Cardiac muscle cell (in vitro differentiated cells and primary cell): ENCODE measurements around the gene KRT35. TPM values are rescaled to one million over a fixed set of nuclear protein-coding genes. Genes with fewer than 3 reads are reported as not detected.
A peak's percentile ranks its signal among the peaks of the same experiment; 100 is the strongest.

Source experiments
- DNase-seq, 2 donors: peaks; one replicate each; pipeline versions ENCODE4 v3.0.0 to v3.0.0-alpha.2; 2010 to 2017; ENCODE audit warnings: low read depth in 1 of 2, low spot score in 1 of 2
- H3K27ac ChIP-seq: fragments of 200-600 bp; sonication (generic); 2 replicates; pipeline ENCODE4 v1.5.1; 2016
- H3K27me3 ChIP-seq: fragments of 200-600 bp; sonication (generic); 2 replicates; pipeline ENCODE4 v1.6.0; 2016; ENCODE audit warnings: control low read depth
- H3K36me3 ChIP-seq: fragments of 200-600 bp; sonication (generic); 2 replicates; pipeline ENCODE4 v1.5.1; 2016; ENCODE audit warnings: control low read depth
- H3K4me1 ChIP-seq: fragments of 200-600 bp; sonication (generic); 2 replicates; pipeline ENCODE4 v1.8.1; 2017; ENCODE audit warnings: low read depth, mild to moderate bottlenecking, mixed run types
- H3K4me3 ChIP-seq: fragments of 200-600 bp; sonication (generic); 2 replicates; pipeline ENCODE4 v1.5.1; 2016; ENCODE audit warnings: mild to moderate bottlenecking
- H3K9me3 ChIP-seq: fragments of 200-600 bp; sonication (generic); 2 replicates; pipeline ENCODE4 v1.5.1; 2017; ENCODE audit warnings: low read depth, mild to moderate bottlenecking, control low read depth
- polyA plus RNA-seq: library from polyadenylated mRNA; unstranded; fragments of >200 nt; fragmentation: Nextera tagmentation; extraction: Ambion mirVana; gene quantifications from 2 replicates; pipeline ENCODE4 v1.2.1, GENCODE V29; 2016
- total RNA-seq: library from RNA; depleted of rRNA; stranded (reverse); fragments of >200 nt; gene quantifications from 2 replicates; pipeline ENCODE4 v1.2.3, GENCODE V29; 2016
- TF ChIP-seq, protein P1 (sequence below): IDR thresholded peaks from 2 replicates; pipeline ENCODE4 v1.5.1; 2012; ENCODE audit warnings: low read depth, mild to moderate bottlenecking, low read length

Gene KRT35
- total and polyA plus RNA-seq, 2 experiments from 2014 or later, result not detected

GRCh38 chr17:41440531-41441033 is 40.4 kb downstream of the KRT35 start, which contains the start of gene KRT38:
Gene KRT38 (minus strand): TSS chr17:41440983. CDS start chr17:41440921, 62 bp downstream.
- Histone ChIP-seq H3K27me3 (peaks cover 54% of the 10 kb centered on the region), H3K27ac (no peak within 1 kb of the TSS), H3K4me1 (no peaks in the 10 kb centered on the region), H3K4me3 (no peak within 1 kb of the TSS), H3K9me3 (no peaks in the 10 kb centered on the region), H3K36me3 (no peaks in the 10 kb centered on the region)
- DNase-seq, result no peak
- TF ChIP-seq, protein P1, sequence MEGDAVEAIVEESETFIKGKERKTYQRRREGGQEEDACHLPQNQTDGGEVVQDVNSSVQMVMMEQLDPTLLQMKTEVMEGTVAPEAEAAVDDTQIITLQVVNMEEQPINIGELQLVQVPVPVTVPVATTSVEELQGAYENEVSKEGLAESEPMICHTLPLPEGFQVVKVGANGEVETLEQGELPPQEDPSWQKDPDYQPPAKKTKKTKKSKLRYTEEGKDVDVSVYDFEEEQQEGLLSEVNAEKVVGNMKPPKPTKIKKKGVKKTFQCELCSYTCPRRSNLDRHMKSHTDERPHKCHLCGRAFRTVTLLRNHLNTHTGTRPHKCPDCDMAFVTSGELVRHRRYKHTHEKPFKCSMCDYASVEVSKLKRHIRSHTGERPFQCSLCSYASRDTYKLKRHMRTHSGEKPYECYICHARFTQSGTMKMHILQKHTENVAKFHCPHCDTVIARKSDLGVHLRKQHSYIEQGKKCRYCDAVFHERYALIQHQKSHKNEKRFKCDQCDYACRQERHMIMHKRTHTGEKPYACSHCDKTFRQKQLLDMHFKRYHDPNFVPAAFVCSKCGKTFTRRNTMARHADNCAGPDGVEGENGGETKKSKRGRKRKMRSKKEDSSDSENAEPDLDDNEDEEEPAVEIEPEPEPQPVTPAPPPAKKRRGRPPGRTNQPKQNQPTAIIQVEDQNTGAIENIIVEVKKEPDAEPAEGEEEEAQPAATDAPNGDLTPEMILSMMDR, result no peak

GRCh38 chr17:41439375-41439774 is 41.6 kb downstream of the KRT35 start:
- H3K36me3 ChIP-seq, result no peaks in the 10 kb centered on the region
- no peak overlapping the region for H3K4me3 ChIP-seq
- peak in 1 of 2 donors; percentile 63 for DNase-seq
- TF ChIP-seq, protein P1, result no peak
- no peaks in the 10 kb centered on the region for H3K4me1 ChIP-seq
- H3K27ac ChIP-seq, result no peak overlapping the region
- peaks cover 49% of the 10 kb centered on the region for H3K27me3 ChIP-seq
- H3K9me3 ChIP-seq, result no peaks in the 10 kb centered on the region

DNA sequence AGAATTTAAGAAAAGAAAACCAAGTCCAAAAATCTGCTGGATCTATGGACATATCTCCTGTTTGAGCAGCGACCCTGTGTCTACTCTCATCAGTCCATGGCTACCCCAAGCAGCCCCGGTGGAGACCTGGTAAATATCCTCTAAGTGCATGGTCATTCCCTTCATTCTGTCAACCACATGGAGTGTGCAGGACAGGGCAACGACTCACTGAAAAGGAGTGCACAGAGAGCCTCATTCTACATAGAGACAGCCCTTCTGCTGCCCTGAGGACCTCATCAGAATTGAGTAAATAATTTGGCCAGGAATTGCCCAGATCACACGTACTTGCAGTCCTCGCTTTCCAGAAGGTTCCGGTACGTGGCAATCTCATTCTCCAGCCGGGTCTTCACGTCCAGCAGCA is 43.2 kb downstream of the KRT35 start:
- TF ChIP-seq, protein P1, result no peak
- Histone ChIP-seq H3K4me3 (no peak overlapping the region), H3K9me3 (no peaks in the 10 kb centered on the region), H3K27me3 (peaks cover 35% of the 10 kb centered on the region), H3K27ac (no peak overlapping the region), H3K4me1 (peaks cover 7% of the 10 kb centered on the region), H3K36me3 (no peaks in the 10 kb centered on the region)
- peak in 1 of 2 donors; percentile 15 for DNase-seq

DNA sequence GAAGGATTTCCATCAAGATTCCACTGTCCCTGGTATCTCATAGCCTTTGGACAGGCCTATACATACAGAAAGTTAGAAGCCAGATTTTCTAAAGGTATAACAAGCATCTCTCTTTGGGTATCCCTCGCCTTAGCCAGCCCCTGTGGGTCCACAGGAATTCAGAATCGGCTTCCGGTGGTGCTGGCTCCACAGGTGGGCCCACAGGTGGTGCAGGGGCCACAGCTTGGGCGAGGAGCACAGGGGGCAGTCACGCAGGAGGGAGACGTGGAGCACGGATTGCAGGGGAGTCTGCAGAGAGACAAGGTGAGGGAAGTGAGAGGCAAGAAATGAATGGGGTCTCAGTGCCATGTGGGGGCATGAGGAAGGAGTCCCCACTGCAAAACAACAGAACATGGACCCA is 43.7 kb downstream of the KRT35 start:
- Histone ChIP-seq H3K4me1 (peaks cover 7% of the 10 kb centered on the region), H3K9me3 (no peaks in the 10 kb centered on the region), H3K27me3 (peaks cover 29% of the 10 kb centered on the region), H3K36me3 (no peaks in the 10 kb centered on the region), H3K27ac (no peak overlapping the region), H3K4me3 (no peak overlapping the region)
- TF ChIP-seq, protein P1, result no peak
- no peak for DNase-seq

DNA sequence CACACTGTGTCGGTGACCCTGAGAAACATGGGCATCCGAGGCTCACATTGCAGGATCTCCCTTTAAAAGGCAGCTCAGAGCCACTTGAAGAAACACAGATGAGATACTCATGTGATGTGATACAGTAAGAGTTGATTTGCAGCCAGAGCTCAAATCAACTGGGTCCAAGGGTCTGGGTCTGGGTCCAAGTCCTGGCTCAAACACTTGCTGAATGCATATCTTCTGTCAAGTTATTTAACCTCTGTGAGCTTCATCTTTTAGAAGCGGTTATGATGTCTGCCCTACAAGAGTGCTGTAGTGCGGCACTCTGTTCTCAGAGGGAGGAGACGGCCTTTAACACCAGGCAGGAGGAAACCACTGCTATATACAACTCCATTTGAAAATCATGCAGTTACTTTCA is 46.5 kb downstream of the KRT35 start:
- DNase-seq, result peak in 1 of 2 donors; percentile 38
- TF ChIP-seq, protein P1, result no peak
- no peaks in the 10 kb centered on the region for H3K36me3 ChIP-seq
- H3K27ac ChIP-seq, result no peak overlapping the region
- no peaks in the 10 kb centered on the region for H3K9me3 ChIP-seq
- H3K4me3 ChIP-seq, result no peak overlapping the region
- peaks cover 19% of the 10 kb centered on the region for H3K27me3 ChIP-seq
- H3K4me1 ChIP-seq, result peaks cover 7% of the 10 kb centered on the region

GRCh38 chr17:41434005-41434404 is 46.9 kb downstream of the KRT35 start:
- no peak for DNase-seq
- H3K4me3 ChIP-seq, result no peak overlapping the region
- H3K27me3 ChIP-seq, result peaks cover 19% of the 10 kb centered on the region
- no peaks in the 10 kb centered on the region for H3K9me3 ChIP-seq
- H3K27ac ChIP-seq, result no peak overlapping the region
- no peaks in the 10 kb centered on the region for H3K36me3 ChIP-seq
- TF ChIP-seq, protein P1, result no peak
- H3K4me1 ChIP-seq, result peaks cover 7% of the 10 kb centered on the region
